ENCODE data around the gene C1orf146. TPM values are rescaled to one million over a fixed set of nuclear protein-coding genes. Genes with fewer than 3 reads are reported as not detected.

C1orf146 gene
- total and polyA plus RNA-seq, 2 donors from 2014 or later, result not detected

DNA sequence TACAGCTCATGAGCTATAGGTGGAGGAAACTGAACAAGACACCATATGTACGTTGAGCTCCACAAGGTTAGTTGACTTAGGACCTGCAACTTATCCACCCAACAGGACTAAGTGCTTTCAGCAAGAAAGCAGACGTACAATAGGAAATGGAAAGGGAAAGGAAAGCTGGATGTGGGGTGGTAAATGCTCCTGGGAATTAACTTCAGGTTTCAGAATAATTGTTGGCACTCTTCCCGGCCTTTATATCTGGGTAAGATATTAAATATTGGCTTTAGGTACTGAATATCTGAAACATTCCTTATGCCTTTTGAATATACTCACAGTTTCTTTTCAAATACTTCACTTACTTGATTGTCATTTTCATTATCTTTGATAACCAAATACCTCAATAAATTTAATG lies 44.8 kb downstream of the C1orf146 start:
- no peak for FAIRE-seq
- DNase-seq, result no peak
- Histone ChIP-seq H3K36me3 (ENCODE audit: control insufficient read depth in 2 of 3, insufficient read depth in 3 of 3, low read length in 3 of 3) (peaks cover 3 to 10% (median 5%) of the 10 kb centered on the region in 3 donors), H3K27me3 (ENCODE audit: control insufficient read depth, insufficient read depth, low read length) (no peaks in the 10 kb centered on the region), H3K9ac (ENCODE audit: low read length in 3 of 3) (no peak overlapping the region), H3K9me3 (ENCODE audit: control insufficient read depth in 2 of 3, insufficient read depth in 1 of 3, low read length in 3 of 3) (no peaks in the 10 kb centered on the region), H3K4me1 (ENCODE audit: control insufficient read depth in 2 of 3, insufficient read depth in 2 of 3, low read depth in 1 of 3, low read length in 3 of 3) (no peaks in the 10 kb centered on the region), H3K27ac (ENCODE audit: low read depth in 2 of 2, low read length in 2 of 2) (no peak overlapping the region), H3K4me3 (ENCODE audit: low read length in 3 of 3) (no peak overlapping the region)
- intact Hi-C loops (cut with DNase I), result no loop called here
- TF ChIP-seq, protein P1, sequence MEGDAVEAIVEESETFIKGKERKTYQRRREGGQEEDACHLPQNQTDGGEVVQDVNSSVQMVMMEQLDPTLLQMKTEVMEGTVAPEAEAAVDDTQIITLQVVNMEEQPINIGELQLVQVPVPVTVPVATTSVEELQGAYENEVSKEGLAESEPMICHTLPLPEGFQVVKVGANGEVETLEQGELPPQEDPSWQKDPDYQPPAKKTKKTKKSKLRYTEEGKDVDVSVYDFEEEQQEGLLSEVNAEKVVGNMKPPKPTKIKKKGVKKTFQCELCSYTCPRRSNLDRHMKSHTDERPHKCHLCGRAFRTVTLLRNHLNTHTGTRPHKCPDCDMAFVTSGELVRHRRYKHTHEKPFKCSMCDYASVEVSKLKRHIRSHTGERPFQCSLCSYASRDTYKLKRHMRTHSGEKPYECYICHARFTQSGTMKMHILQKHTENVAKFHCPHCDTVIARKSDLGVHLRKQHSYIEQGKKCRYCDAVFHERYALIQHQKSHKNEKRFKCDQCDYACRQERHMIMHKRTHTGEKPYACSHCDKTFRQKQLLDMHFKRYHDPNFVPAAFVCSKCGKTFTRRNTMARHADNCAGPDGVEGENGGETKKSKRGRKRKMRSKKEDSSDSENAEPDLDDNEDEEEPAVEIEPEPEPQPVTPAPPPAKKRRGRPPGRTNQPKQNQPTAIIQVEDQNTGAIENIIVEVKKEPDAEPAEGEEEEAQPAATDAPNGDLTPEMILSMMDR (IDR thresholded peaks at IDR 0.05; ENCODE audit: borderline replicate concordance, extremely low read depth, insufficient read depth), result no peak

DNA sequence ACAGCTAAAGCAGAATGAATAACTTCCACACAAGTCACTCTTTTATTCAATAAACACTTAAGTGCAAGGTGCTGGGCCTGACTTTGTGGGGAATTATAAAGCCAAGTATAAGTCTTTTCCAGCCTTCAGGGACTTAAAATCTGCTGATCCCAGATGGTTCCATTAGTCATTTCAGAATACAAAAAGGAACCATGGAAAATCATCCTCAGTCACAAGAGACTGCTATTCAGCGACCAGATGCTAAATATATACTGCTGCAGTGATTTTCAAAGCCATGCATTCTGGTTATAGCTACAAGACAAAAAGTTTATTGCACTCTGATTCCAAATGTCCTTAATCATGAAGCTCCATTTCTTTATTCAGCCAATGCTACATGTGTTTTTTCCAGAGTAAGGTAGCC lies 55.3 kb downstream of the C1orf146 start:
- DNase-seq, result no peak
- no peak overlapping the region for H3K4me3 ChIP-seq (ENCODE audit: low read length in 3 of 3)
- H3K36me3 ChIP-seq (ENCODE audit: control insufficient read depth in 2 of 3, insufficient read depth in 3 of 3, low read length in 3 of 3), result peaks cover 0 to 7% (median 0%) of the 10 kb centered on the region in 3 donors
- no peak for FAIRE-seq
- TF ChIP-seq, protein P1 (IDR thresholded peaks at IDR 0.05; ENCODE audit: borderline replicate concordance, extremely low read depth, insufficient read depth), result no peak
- H3K9me3 ChIP-seq (ENCODE audit: control insufficient read depth in 2 of 3, insufficient read depth in 1 of 3, low read length in 3 of 3), result no peaks in the 10 kb centered on the region
- H3K27ac ChIP-seq (ENCODE audit: low read depth in 2 of 2, low read length in 2 of 2), result no peak overlapping the region
- H3K9ac ChIP-seq (ENCODE audit: low read length in 3 of 3), result no peak overlapping the region
- no peaks in the 10 kb centered on the region for H3K4me1 ChIP-seq (ENCODE audit: control insufficient read depth in 2 of 3, insufficient read depth in 2 of 3, low read depth in 1 of 3, low read length in 3 of 3)
- H3K27me3 ChIP-seq (ENCODE audit: control insufficient read depth, insufficient read depth, low read length), result no peaks in the 10 kb centered on the region
- intact Hi-C loops (cut with DNase I), result no loop called here

DNA sequence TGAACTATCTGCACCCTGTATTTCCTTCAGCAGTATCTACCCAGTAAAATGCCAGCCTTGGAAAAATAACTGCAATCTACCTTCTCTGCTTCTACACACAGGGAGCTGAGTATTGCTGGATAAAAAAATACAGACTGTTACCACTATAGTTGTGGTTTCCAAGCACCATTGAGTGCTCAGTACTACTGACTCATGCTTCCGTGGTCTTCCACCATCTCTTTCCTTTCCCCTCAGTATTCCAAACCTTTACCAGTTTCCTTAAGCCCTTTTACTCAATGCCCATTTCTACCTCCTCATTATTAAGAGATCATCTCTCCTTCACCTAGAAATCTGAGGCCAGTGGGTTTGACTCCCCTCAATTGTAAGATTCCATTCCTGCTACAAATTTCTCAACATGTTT lies 57.2 kb downstream of the C1orf146 start:
- H3K4me3 ChIP-seq (ENCODE audit: low read length in 3 of 3), result no peak overlapping the region
- DNase-seq (no peak), FAIRE-seq (no peak)
- no peaks in the 10 kb centered on the region for H3K27me3 ChIP-seq (ENCODE audit: control insufficient read depth, insufficient read depth, low read length)
- no peaks in the 10 kb centered on the region for H3K4me1 ChIP-seq (ENCODE audit: control insufficient read depth in 2 of 3, insufficient read depth in 2 of 3, low read depth in 1 of 3, low read length in 3 of 3)
- H3K9me3 ChIP-seq (ENCODE audit: control insufficient read depth in 2 of 3, insufficient read depth in 1 of 3, low read length in 3 of 3), result no peaks in the 10 kb centered on the region
- intact Hi-C loops (cut with DNase I), result no loop called here
- TF ChIP-seq, protein P1 (IDR thresholded peaks at IDR 0.05; ENCODE audit: borderline replicate concordance, extremely low read depth, insufficient read depth), result no peak
- H3K36me3 ChIP-seq (ENCODE audit: control insufficient read depth in 2 of 3, insufficient read depth in 3 of 3, low read length in 3 of 3), result peaks cover 0 to 6% (median 0%) of the 10 kb centered on the region in 3 donors
- no peak overlapping the region for H3K27ac ChIP-seq (ENCODE audit: low read depth in 2 of 2, low read length in 2 of 2)
- no peak overlapping the region for H3K9ac ChIP-seq (ENCODE audit: low read length in 3 of 3)

DNA sequence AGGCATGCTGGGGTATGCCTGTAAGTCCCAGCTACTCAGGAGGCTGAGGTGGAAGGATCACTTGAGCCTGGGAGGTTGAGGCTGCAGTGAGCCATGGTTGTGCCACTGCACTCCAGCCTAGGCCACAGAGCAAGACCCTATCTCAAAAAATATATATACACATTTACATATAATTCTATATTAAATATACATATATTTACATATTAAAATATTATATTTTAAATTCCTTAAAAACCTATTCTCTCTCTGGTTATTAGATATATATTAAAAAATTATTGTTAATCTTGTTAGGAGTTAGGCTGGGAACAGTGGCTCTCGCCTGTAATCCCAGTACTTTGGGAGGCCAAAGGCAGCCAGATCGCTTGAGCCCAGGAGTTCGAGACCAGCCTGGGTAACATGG lies 58.4 kb downstream of the C1orf146 start:
- no peaks in the 10 kb centered on the region for H3K4me1 ChIP-seq (ENCODE audit: control insufficient read depth in 2 of 3, insufficient read depth in 2 of 3, low read depth in 1 of 3, low read length in 3 of 3)
- H3K4me3 ChIP-seq (ENCODE audit: low read length in 3 of 3), result no peak overlapping the region
- no peak overlapping the region for H3K9ac ChIP-seq (ENCODE audit: low read length in 3 of 3)
- DNase-seq (no peak), FAIRE-seq (no peak)
- no peaks in the 10 kb centered on the region for H3K9me3 ChIP-seq (ENCODE audit: control insufficient read depth in 2 of 3, insufficient read depth in 1 of 3, low read length in 3 of 3)
- intact Hi-C loops (cut with DNase I), result no loop called here
- no peaks in the 10 kb centered on the region for H3K27me3 ChIP-seq (ENCODE audit: control insufficient read depth, insufficient read depth, low read length)
- TF ChIP-seq, protein P1 (IDR thresholded peaks at IDR 0.05; ENCODE audit: borderline replicate concordance, extremely low read depth, insufficient read depth), result no peak
- no peak overlapping the region for H3K27ac ChIP-seq (ENCODE audit: low read depth in 2 of 2, low read length in 2 of 2)
- peaks cover 0 to 4% (median 0%) of the 10 kb centered on the region in 3 donors for H3K36me3 ChIP-seq (ENCODE audit: control insufficient read depth in 2 of 3, insufficient read depth in 3 of 3, low read length in 3 of 3)
